Measurements from ENCODE around the gene GAB2.

DNA sequence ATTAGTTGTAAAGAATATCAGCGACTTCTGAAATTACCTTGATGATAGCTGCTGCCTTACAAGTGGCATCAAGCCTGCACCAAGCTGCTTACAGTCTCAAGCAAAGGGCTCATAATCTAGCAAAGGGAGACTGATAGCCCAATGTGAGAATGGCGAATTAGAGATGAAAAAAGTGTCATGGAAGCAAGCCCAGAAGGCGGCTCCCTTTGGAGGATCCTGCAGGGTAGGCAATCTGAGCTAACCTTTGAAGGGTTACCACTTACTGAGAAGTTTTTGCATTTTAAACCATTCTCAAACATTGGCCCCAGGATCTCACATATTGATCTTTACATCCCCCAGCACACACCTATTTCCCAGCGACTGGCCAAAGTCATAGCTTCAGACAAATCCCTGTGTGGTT, 18.5 kb downstream of the GAB2 start:
- TF ChIP-seq POLR2A (IDR thresholded peaks at IDR 0.05; ENCODE audit: low read length) (no peak), GATA1 (IDR thresholded peaks at IDR 0.05; ENCODE audit: low read depth, low read length) (no peak)

Data from erythroblast (primary cell).